Neural crest cell (in vitro differentiated cells): ENCODE results near the gene CAMKK2. TPM values are rescaled to one million over a fixed set of nuclear protein-coding genes. Genes with fewer than 3 reads are reported as not detected.

Experiments
- DNase-seq: peaks from one replicate; pipeline ENCODE4 v3.0.0; 2021; ENCODE audit warnings: low read depth, mixed read lengths, low spot score
- H3K27ac Mint-ChIP-seq: one replicate; pipeline ENCODE4 v1.8.0; 2021; ENCODE audit warnings: mild to moderate bottlenecking, mixed read lengths; ENCODE audit not compliant: unreplicated experiment
- H3K27me3 Mint-ChIP-seq: 2 replicates; pipeline ENCODE4 v1.8.0; 2021; ENCODE audit warnings: low read depth, mild to moderate bottlenecking, mixed read lengths
- H3K36me3 Mint-ChIP-seq: 2 replicates; pipeline ENCODE4 v1.8.0; 2021; ENCODE audit warnings: low read depth, mild to moderate bottlenecking, mixed read lengths
- H3K4me1 Mint-ChIP-seq: 2 replicates; pipeline ENCODE4 v1.8.0; 2021; ENCODE audit warnings: mixed read lengths
- H3K4me3 Mint-ChIP-seq: one replicate; pipeline ENCODE4 v1.8.0; 2021; ENCODE audit warnings: mild to moderate bottlenecking, mixed read lengths
- H3K9me3 Mint-ChIP-seq: 2 replicates; pipeline ENCODE4 v1.8.0; 2021; ENCODE audit warnings: mixed read lengths
- total RNA-seq: library from RNA; stranded (reverse); gene quantifications from 2 replicates; pipeline ENCODE4 v1.2.1, GENCODE V29; 2021
- TF ChIP-seq, protein P1 (sequence below): fragments of 200-600 bp; sonication (generic); conservative IDR thresholded peaks from 2 replicates; pipeline ENCODE4 v1.5.0; 2021; ENCODE audit warnings: antibody characterized with exemption, mild to moderate bottlenecking

CAMKK2 gene
- total RNA-seq, 1 donor from 2014 or later, result 43.1 TPM

DNA sequence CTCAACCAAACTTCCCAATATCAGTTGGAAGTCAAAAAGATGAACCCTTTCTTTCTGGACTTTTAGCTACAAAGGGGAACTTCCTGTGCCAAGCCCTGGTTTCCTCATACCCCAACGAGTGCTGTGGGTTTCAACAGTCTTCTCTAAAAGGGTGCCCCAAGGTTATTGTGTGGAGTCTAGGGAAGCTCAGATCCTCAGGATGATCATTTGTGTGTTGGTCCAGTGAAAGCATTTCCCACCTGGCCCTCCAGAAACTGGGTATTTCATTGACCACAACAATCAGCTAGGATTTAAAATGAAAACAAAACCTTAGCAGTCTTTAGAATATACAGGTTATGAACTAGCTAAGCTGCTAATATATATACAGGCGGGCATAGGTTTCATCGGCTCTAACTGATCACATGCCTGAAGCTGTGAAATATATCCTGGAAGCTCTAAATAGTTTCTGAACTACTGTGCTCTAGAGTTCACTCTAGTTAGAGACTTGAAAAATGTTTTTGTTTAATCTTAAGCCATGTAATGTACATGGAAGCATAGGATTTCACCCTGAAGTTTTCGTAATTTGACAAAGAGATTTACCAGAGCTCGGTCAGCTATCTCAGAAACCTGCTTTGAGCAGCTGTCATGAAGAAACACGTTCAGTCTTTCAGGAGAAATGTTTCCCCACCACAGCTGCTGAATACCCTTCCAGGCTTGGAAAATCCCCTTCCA, 57.0 kb downstream of the CAMKK2 start:
- no peak overlapping the region for H3K27ac Mint-ChIP-seq
- H3K27me3 Mint-ChIP-seq, result no peaks in the 10 kb centered on the region
- H3K4me1 Mint-ChIP-seq, result peaks cover 11% of the 10 kb centered on the region
- no peaks in the 10 kb centered on the region for H3K9me3 Mint-ChIP-seq
- no peak for DNase-seq
- no peak overlapping the region for H3K4me3 Mint-ChIP-seq
- TF ChIP-seq, protein P1, sequence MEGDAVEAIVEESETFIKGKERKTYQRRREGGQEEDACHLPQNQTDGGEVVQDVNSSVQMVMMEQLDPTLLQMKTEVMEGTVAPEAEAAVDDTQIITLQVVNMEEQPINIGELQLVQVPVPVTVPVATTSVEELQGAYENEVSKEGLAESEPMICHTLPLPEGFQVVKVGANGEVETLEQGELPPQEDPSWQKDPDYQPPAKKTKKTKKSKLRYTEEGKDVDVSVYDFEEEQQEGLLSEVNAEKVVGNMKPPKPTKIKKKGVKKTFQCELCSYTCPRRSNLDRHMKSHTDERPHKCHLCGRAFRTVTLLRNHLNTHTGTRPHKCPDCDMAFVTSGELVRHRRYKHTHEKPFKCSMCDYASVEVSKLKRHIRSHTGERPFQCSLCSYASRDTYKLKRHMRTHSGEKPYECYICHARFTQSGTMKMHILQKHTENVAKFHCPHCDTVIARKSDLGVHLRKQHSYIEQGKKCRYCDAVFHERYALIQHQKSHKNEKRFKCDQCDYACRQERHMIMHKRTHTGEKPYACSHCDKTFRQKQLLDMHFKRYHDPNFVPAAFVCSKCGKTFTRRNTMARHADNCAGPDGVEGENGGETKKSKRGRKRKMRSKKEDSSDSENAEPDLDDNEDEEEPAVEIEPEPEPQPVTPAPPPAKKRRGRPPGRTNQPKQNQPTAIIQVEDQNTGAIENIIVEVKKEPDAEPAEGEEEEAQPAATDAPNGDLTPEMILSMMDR, result no peak
- peaks cover 11% of the 10 kb centered on the region for H3K36me3 Mint-ChIP-seq

DNA sequence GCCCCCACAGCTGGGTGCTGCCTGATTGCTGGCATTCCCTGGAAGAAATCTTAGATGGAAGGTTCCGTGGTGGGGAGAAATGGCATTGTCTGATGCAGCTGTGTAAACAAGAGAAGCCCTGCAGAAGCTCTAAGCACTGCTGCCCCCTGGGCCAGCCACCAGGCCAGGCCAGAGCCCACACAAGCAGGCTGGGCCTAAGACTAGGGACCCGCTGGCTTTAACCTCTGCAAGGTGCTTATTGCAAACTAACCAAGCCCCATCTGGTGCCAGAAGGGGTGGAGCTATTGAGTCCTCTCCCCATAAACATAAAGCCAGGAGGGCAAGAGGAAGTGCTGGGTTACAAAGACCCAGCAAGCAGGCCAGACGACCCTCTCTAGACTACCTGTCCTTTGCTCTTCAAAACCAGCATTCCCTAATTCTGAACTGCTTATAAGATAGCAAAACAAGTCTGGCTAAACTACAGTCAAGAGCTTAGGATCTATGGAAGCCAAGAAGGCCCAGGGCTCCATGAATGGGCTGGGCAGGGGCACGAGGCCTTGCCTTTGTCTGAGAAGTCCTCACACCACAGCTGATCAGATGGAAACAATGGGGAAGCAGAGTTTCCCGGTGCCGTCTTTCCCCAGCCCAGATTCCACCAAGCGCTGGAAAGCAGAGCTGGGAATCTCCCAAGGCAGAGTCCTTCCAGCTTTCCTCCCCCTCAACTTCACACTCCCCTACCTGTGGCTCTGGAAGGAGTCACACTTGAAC, 57.7 kb downstream of the CAMKK2 start:
- Mint-ChIP-seq H3K27me3 (no peaks in the 10 kb centered on the region), H3K9me3 (no peaks in the 10 kb centered on the region), H3K36me3 (peaks cover 9% of the 10 kb centered on the region), H3K4me1 (peaks cover 11% of the 10 kb centered on the region), H3K4me3 (no peak overlapping the region), H3K27ac (no peak overlapping the region)
- TF ChIP-seq, protein P1, result no peak
- no peak for DNase-seq

DNA sequence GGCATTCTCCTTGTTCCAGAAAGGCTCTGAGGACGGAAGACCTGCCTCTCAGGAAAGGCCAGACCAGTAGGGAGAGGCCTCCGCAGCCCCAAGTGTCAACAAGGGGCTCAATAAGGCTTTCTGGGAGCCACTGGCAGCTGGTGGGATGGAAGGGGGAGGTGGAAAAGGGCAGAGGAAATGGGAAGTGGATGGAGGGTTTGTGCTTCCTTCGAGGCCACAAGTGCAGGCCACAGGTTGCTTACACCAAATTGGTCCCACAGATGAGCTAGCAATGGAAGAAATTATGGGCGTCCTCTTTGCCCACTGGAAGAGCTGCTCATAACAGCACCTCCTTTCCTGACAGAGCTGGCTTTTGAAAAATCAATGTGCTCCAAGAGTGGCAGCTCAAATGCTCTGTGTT, 58.4 kb downstream of the CAMKK2 start:
- H3K4me1 Mint-ChIP-seq, result peaks cover 11% of the 10 kb centered on the region
- no peak overlapping the region for H3K27ac Mint-ChIP-seq
- H3K36me3 Mint-ChIP-seq, result peaks cover 2% of the 10 kb centered on the region
- no peak for DNase-seq
- no peaks in the 10 kb centered on the region for H3K27me3 Mint-ChIP-seq
- H3K4me3 Mint-ChIP-seq, result no peak overlapping the region
- no peaks in the 10 kb centered on the region for H3K9me3 Mint-ChIP-seq
- TF ChIP-seq, protein P1, result no peak

DNA sequence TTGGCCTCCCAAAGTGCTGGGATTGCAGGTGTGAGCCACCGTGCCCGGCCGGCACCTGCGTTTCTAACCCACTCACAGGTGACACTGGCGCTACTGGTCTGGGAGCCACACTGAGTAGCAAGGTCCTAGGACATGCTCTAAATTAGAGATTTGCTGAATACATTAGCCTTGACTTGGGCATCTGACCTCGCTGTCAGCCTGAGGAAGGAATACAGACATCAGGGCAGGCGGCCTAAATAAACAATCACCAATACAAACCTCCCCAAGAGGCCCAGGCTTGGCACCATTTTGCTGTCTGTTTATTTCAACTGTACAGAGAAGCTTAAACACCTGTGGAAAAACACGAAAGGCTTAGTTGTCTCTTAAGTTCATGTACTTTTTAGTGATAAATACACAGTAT, 59.1 kb downstream of the CAMKK2 start:
- Mint-ChIP-seq H3K36me3 (peaks cover 2% of the 10 kb centered on the region), H3K4me3 (no peak overlapping the region), H3K27me3 (no peaks in the 10 kb centered on the region), H3K9me3 (no peaks in the 10 kb centered on the region), H3K27ac (no peak overlapping the region), H3K4me1 (peaks cover 11% of the 10 kb centered on the region)
- TF ChIP-seq, protein P1, result no peak
- DNase-seq, result no peak

DNA sequence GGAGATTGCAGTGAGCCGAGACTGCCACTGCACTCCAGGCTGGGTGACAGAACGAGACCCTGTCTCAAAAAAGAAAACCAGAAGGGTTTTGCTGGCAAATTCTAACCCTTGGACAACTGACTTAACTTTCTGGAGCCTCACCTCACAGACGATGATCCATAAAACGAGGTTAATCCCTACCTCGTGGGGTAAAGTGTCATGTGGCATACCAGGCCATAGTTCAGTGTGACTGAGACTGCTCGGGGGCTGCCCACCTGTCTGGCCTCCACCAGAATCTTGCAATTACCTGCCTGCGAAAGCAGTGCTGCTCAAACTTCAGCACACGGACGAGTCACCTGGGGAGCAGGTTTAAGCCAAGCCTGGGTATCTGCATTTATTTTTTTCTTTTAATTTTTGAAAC, 59.7 kb downstream of the CAMKK2 start:
- DNase-seq, result no peak
- Mint-ChIP-seq H3K4me1 (peaks cover 11% of the 10 kb centered on the region), H3K27me3 (no peaks in the 10 kb centered on the region), H3K4me3 (no peak overlapping the region), H3K36me3 (peaks cover 2% of the 10 kb centered on the region), H3K9me3 (no peaks in the 10 kb centered on the region), H3K27ac (no peak overlapping the region)
- TF ChIP-seq, protein P1, result no peak
